GM18861 (cell line): ENCODE measurements around the gene JAK1.
"Not testable (repeated sequence)": the region's sequence is repeated elsewhere in the genome, so short reads cannot be mapped to it uniquely, and the experiment has no call there.

Source experiments
- ATAC-seq: cut with Tn5 transposase; IDR thresholded peaks from one replicate; pipeline ENCODE4 v1.9.1; 2021; ENCODE audit not compliant: unreplicated experiment

The JAK1 gene

GRCh38 chr1:64923294-64923718 is 43.0 kb downstream of the JAK1 start:
- ATAC-seq, result no peak

- ATAC-seq, result no peak
Observed at GRCh38 chr1:64922336-64922735, 44.0 kb downstream of the JAK1 start.

- ATAC-seq, result no peak
Observed at GRCh38 chr1:64921771-64922170, 44.6 kb downstream of the JAK1 start.

GRCh38 chr1:64920941-64921589 is 45.3 kb downstream of the JAK1 start:
- no peak for ATAC-seq

- not testable (repeated sequence) for ATAC-seq
Observed at GRCh38 chr1:64919120-64919519, 47.2 kb downstream of the JAK1 start.

- no peak for ATAC-seq
Observed at GRCh38 chr1:64917907-64918306, 48.4 kb downstream of the JAK1 start.

GRCh38 chr1:64917328-64917861 is 49.0 kb downstream of the JAK1 start:
- ATAC-seq, result no peak

GRCh38 chr1:64915381-64916274 is 50.7 kb downstream of the JAK1 start:
- ATAC-seq, result no peak

- ATAC-seq, result no peak
Observed at GRCh38 chr1:64913361-64914015, 52.9 kb downstream of the JAK1 start.

- ATAC-seq, result no peak
Observed at GRCh38 chr1:64912191-64912590, 54.2 kb downstream of the JAK1 start.

- no peak for ATAC-seq
Observed at GRCh38 chr1:64911326-64911725, 55.0 kb downstream of the JAK1 start.

GRCh38 chr1:64909031-64909430 is 57.3 kb downstream of the JAK1 start:
- ATAC-seq, result no peak

GRCh38 chr1:64908575-64908974 is 57.8 kb downstream of the JAK1 start:
- no peak for ATAC-seq

GRCh38 chr1:64906447-64906846 is 59.9 kb downstream of the JAK1 start:
- ATAC-seq, result no peak

GRCh38 chr1:64903593-64903992 is 62.8 kb downstream of the JAK1 start:
- no peak for ATAC-seq

GRCh38 chr1:64901663-64902062 is 64.7 kb downstream of the JAK1 start:
- ATAC-seq, result no peak

- no peak for ATAC-seq
Observed at GRCh38 chr1:64900916-64901315, 65.4 kb downstream of the JAK1 start.

- peak; percentile 83 for ATAC-seq
Observed at GRCh38 chr1:64898107-64898861, 68.1 kb downstream of the JAK1 start.

GRCh38 chr1:64896551-64896950 is 69.8 kb downstream of the JAK1 start:
- no peak for ATAC-seq

GRCh38 chr1:64895500-64895899 is 70.8 kb downstream of the JAK1 start:
- peak; percentile 58 for ATAC-seq
